LHCN-M2 (cell line): Measurements from ENCODE around the gene VSIG10L2. TPM values are rescaled to one million over a fixed set of nuclear protein-coding genes. Genes with fewer than 3 reads are reported as not detected.
A peak's percentile ranks its signal among the peaks of the same experiment; 100 is the strongest.

Source experiments
- DNase-seq: peaks from one replicate; pipeline ENCODE4 v3.0.0-alpha.2; 2012; ENCODE audit warnings: low read depth
- total RNA-seq: library from RNA; depleted of rRNA; stranded (reverse); fragments of >200 nt; gene quantifications from 2 replicates; pipeline ENCODE4 v1.2.3, GENCODE V29; 2014

VSIG10L2 gene
- total RNA-seq, 1 experiment from 2014 or later, result not detected

DNA sequence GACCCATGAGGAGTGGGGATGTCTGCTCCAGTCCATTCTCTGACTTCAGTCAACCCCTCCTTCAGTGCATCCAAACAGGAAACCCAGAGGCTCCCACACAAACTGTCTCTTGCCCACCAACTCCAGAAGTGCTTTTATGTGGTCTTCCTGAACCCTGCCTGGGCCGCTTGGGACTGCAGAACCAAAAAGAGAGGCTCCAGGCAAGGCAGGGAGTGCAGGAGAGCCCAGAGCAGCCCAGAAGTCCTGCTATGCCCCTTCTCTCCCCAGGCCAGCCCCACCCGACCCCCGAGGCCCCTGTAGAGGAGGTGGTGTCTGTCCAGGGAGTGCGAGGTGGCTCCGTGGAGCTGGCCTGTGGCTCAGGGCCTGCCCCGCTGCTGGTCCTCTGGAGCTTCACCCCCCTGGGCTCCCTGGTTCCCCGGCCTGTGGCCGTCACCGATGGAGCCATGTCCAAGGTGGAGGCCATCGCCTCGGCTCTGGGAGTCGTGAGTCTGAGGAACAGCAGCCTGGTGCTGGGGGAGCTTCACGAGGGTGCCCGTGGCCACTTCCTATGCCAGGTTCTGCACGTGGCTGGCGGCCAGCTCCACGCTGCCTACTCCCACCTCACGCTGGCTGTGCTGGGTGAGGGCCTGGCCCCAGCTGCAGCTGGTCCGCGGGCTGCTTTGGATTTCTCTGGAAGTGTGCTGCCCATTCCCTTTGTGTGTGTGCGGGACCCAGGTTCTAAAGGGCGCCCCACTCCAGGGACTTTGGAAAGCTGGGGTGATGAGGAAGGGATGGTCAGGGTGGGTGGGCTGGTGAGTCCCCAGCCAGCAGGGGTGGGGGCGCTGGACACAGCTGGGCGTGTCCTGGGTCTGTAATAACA is 1.8 kb downstream of the VSIG10L2 start:
- DNase-seq, result no peak

GRCh38 chr11:125948278-125949051 is 2.6 kb downstream of the VSIG10L2 start:
- DNase-seq, result no peak

- no peak for DNase-seq
These were observed 3.7 kb downstream of the VSIG10L2 start for GRCh38 chr11:125949271-125950177.

- DNase-seq, result no peak
These were observed 4.3 kb downstream of the VSIG10L2 start for GRCh38 chr11:125950178-125950490.

DNA sequence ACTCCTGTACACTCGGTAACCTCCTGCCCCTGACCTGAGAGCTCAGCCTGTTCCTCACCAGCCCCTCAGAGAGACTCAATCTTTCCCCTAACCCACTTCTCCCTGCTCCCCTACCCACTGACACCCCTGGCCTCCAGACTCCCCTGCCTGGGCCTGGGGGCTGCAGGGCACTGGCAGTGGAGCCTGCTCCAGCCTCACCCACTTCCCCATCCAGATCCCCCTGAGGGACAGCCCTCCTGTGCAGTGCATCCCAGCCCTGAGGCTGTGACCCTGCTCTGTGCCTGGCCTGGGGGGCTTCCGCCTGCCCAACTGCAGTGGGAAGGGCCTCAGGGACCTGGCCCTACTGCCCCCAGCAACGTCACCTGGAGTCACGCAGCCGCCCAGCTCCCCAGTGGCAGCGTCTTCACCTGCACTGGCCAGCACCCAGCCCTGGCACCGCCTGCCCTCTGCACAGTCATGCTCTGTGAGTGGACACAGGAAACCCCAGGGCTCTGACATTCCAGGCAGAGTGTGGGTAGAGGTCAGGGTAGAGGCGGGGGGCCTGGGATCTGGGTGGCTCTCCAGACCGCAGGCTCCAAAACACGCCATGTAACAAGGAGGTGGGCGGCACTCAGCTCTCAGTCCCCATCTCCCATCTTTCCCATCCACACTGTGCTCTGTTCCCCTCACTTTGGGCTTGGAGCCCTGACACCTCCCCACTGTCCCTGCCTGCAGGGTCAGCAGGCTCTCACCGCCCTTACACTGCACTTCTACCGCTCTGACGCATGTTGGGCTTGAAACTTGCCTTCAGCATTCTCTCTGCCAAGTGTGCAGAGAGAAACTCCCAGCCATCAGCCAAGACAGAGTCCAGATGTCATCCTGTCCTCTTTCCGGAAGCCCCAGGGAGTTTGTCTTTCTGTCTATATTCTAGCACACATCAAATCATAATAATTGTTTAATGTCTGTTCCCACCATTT is 5.1 kb downstream of the VSIG10L2 start:
- no peak for DNase-seq

GRCh38 chr11:125951731-125952130 is 5.9 kb downstream of the VSIG10L2 start:
- DNase-seq, result no peak

- no peak for DNase-seq
These were observed 6.7 kb downstream of the VSIG10L2 start for GRCh38 chr11:125952559-125952958.

GRCh38 chr11:125952973-125953372 is 7.1 kb downstream of the VSIG10L2 start:
- no peak for DNase-seq

DNA sequence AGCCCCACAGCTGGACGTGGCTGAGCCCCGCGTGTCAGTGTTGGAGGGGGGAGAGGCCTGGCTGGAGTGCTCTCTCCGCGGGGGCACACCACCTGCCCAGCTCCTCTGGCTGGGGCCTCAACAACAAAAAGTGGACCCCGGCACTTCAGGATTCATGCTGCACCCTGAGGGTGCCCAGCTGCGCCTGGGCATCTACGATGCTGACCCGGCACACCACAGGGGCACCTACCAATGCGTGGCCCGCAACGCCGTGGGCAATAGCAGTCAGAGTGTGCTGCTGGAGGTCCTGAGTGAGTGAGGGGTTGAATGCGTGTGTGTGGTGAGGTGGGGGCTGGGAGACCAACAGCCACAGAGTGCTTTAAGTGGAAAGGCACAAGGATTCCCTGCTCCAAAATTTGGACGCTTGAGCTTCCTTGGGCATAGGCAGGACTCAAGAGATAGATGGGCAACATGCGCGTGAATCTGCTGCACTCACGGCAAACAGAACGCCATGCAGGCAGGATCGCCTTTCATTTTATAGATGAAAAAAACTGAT is 7.6 kb downstream of the VSIG10L2 start:
- DNase-seq, result no peak

GRCh38 chr11:125954123-125954944 is 8.5 kb downstream of the VSIG10L2 start:
- no peak for DNase-seq

DNA sequence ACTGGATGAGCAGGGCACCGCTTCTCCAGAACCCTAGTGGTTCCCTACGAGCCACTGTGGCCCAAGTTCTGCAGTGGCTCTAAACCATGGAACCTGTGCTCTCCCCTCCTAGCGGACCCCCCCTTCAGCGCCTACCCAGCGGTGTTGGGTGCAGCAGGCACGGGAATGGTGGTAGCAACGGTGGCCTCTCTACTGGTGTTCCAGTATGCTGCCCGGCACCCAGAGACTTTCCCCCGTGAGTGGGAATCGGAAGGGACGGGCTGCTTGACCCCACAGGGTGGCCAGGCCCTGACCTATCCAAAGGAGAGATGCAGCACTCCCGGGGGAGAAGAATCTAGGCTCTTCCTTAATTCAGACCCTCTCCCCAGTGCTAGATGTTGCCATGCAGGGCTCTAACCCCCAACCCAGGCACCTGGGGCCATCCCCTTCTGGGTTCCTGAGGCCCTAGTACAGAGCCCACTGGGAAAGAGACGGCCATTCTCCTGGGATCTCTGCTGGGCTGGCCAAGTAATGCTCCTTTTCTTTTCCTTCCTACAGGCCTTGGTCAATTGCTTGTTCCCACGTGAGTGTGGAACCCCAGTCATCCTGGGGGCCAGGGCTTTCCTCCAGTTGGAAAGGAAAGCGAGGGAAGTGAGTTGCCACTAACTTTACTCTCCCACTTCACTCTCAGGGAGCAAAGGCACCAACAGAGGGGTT is 9.2 kb downstream of the VSIG10L2 start:
- DNase-seq, result no peak

DNA sequence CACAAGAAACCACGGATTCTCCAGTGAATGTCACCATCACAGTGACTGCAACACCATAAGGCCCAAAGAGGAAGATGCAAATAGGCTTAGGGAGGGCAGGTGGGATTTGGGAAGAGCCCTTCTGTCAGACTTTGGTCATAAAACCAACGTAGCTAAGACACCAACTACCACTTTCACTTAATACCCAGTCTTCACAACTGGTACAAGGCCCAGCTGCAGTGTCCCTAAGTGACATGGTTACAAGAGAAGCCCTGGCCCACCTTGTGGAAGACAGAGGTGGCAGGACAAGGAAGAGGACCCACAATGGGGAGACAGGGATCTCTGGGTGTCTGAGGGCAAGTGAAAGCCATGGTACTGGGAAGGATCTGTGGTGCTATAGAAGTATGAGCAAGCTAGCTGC is 10.0 kb downstream of the VSIG10L2 start:
- no peak for DNase-seq

DNA sequence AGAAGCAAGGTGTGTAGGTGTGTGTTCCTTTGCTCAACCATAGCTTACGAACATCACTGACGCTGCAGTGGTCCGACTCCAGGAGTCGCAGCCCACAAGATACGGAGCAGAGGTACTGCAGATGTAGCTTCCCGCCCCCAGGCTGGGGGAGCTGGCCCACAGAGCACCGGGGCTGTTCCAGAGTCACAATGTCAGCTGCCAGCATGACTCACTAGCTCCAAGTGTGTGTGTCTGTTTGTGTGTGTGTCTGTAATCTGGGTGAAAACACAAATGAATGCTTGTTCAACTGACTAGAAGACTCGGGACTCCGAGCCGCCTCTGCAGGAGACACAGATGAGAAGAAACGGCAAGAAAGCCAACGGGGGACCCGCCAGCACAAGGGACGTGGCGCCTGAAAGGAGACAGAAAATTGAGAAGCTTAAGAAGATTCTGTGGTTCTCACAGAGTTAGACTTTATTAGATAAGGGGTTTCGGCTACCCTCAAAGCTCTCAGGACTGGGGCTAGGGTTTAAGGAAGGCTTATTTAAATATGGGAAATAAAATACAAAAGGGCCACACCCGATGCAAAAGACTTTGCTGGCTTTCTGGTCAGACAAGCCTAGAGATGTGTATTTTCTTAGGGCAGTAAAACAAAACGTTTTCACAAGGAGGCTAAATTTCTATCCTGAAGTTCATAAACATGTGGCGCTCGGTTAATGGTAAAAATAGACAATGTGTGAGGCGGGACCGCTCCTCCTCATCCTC is 10.7 kb downstream of the VSIG10L2 start:
- DNase-seq, result peak; percentile 22

- no peak for DNase-seq
These were observed 11.9 kb downstream of the VSIG10L2 start for GRCh38 chr11:125957618-125958332.

- no peak for DNase-seq
These were observed 13.1 kb downstream of the VSIG10L2 start for GRCh38 chr11:125958872-125959400.

- DNase-seq, result no peak
These were observed 13.7 kb downstream of the VSIG10L2 start for GRCh38 chr11:125959511-125959910.

GRCh38 chr11:125959931-125960330 is 14.1 kb downstream of the VSIG10L2 start:
- no peak for DNase-seq
